H1 (cell line): ENCODE measurements around the gene GAST. TPM values are rescaled to one million over a fixed set of nuclear protein-coding genes. Genes with fewer than 3 reads are reported as not detected.

ENCODE experiments used
- CTCF ChIA-PET: fragments of 300-600 bp; sonication (Branson Sonifier 250); formaldehyde crosslinking; loops from one replicate; lab custom pipeline; 2021; ENCODE audit not compliant: partially characterized antibody; lab: Charles Lee
- POLR2A ChIA-PET: fragments of 300-600 bp; sonication (Branson Sonifier 250); formaldehyde crosslinking; loops from one replicate; lab custom pipeline; 2021; ENCODE audit warnings: inconsistent platforms; ENCODE audit not compliant: partially characterized antibody; lab: Charles Lee
- DNase-seq, 2 experiments: peaks; one replicate each; pipeline versions ENCODE4 v3.0.0 to v3.0.0-alpha.2; 2010 to 2022; ENCODE audit warnings: low spot score in 2 of 2, low read depth in 1 of 2, mixed read lengths in 1 of 2
- FAIRE-seq: peaks from 2 replicates; lab custom pipeline; 2011; peaks lifted over from hg19 to GRCh38; lab: Jason Lieb, UNC
- H2AFZ ChIP-seq: 2 replicates; pipeline ENCODE4 v1.8.1; 2012; ENCODE audit warnings: low read length, inconsistent platforms
- H2AK5ac ChIP-seq: 2 replicates; pipeline ENCODE4 v1.6.1; 2013; ENCODE audit warnings: low read depth, low read length
- H2BK120ac ChIP-seq: replicated peaks from 2 replicates; pipeline ENCODE3; 2013; ENCODE audit warnings: low read depth, low read length, inconsistent platforms
- H2BK12ac ChIP-seq: 2 replicates; pipeline ENCODE4 v1.6.1; 2013; ENCODE audit warnings: low read depth, low read length
- H2BK15ac ChIP-seq: 2 replicates; pipeline ENCODE4 v1.6.1; 2013; ENCODE audit warnings: low read length
- H2BK20ac ChIP-seq: 2 replicates; pipeline ENCODE4 v1.6.1; 2013; ENCODE audit warnings: low read length
- H2BK5ac ChIP-seq: 2 replicates; pipeline ENCODE4 v1.6.1; 2013; ENCODE audit warnings: low read depth, low read length
- H3K14ac ChIP-seq: 2 replicates; pipeline ENCODE4 v1.6.1; 2013; ENCODE audit warnings: inconsistent platforms; ENCODE audit not compliant: insufficient read length
- H3K18ac ChIP-seq: 2 replicates; pipeline ENCODE4 v1.6.1; 2013; ENCODE audit warnings: low read length; ENCODE audit errors: extremely low read depth
- H3K23ac ChIP-seq: 2 replicates; pipeline ENCODE4 v1.6.1; 2013; ENCODE audit warnings: inconsistent platforms; ENCODE audit not compliant: insufficient read length
- H3K23me2 ChIP-seq: 2 replicates; pipeline ENCODE4 v1.6.1; 2013; ENCODE audit warnings: low read depth, low read length
- H3K27ac ChIP-seq: 2 replicates; pipeline ENCODE4 v1.6.1; 2011; ENCODE audit warnings: low read depth, low read length, inconsistent platforms
- H3K27me3 ChIP-seq, 4 experiments: replicated peaks in 1 of 4; 1 replicate in 1 of 4; 2 replicates in 3 of 4; pipeline versions ENCODE4 v1.6.1 to v1.8.1; 2011 to 2013; ENCODE audit warnings: low read length in 3 of 4, mild to moderate bottlenecking in 3 of 4, inconsistent platforms in 2 of 4, mixed read lengths in 2 of 4, moderate library complexity in 1 of 4; ENCODE audit not compliant: control insufficient read depth in 3 of 4, insufficient read depth in 3 of 4; ENCODE audit errors: extremely low read depth in 1 of 4
- H3K36me3 ChIP-seq, 4 experiments: 2 replicates each; pipeline versions ENCODE4 v1.6.1 to v1.8.1; 2011 to 2013; ENCODE audit warnings: mild to moderate bottlenecking in 4 of 4, low read length in 3 of 4, moderate library complexity in 2 of 4, control low read depth in 1 of 4, inconsistent platforms in 1 of 4; ENCODE audit not compliant: insufficient read depth in 4 of 4, control insufficient read depth in 2 of 4
- H3K4ac ChIP-seq: replicated peaks from 2 replicates; pipeline ENCODE3; 2013; ENCODE audit warnings: low read length, low read depth, mixed read lengths, inconsistent platforms; ENCODE audit not compliant: insufficient read length
- H3K4me1 ChIP-seq, 4 experiments: replicated peaks in 1 of 4; 1 replicate in 1 of 4; 2 replicates in 3 of 4; pipeline versions ENCODE4 v1.6.1 to v1.8.1; 2011 to 2013; ENCODE audit warnings: low read length in 3 of 4, inconsistent platforms in 2 of 4, mixed read lengths in 1 of 4; ENCODE audit not compliant: insufficient read depth in 4 of 4, control insufficient read depth in 3 of 4
- H3K4me2 ChIP-seq, 2 experiments: 2 replicates each; pipeline versions ENCODE4 v1.6.1 to v1.8.1; 2011 to 2013; ENCODE audit warnings: low read depth in 2 of 2, low read length in 2 of 2, control low read depth in 1 of 2, inconsistent platforms in 1 of 2, mild to moderate bottlenecking in 1 of 2; ENCODE audit not compliant: insufficient read depth in 1 of 2
- H3K4me3 ChIP-seq, 4 experiments: fragments of 200-600, 300-600 bp in 1 of 4; sonication (generic), shearing (Covaris generic), sonication (Bioruptor Twin) in 1 of 4; 2 replicates each; pipeline versions ENCODE4 v1.5.1 to v1.8.1; 2011 to 2016; ENCODE audit warnings: low read length in 4 of 4, low read depth in 3 of 4, control low read depth in 2 of 4, inconsistent platforms in 2 of 4, mild to moderate bottlenecking in 2 of 4, mixed read lengths in 1 of 4, moderate library complexity in 1 of 4; ENCODE audit not compliant: insufficient read depth in 2 of 4; ENCODE audit errors: extremely low read depth in 1 of 4
- H3K56ac ChIP-seq: replicated peaks from 2 replicates; pipeline ENCODE3; 2013; ENCODE audit warnings: low read depth, mild to moderate bottlenecking, mixed read lengths, low read length, inconsistent platforms; ENCODE audit not compliant: insufficient read length
- H3K79me1 ChIP-seq: 2 replicates; pipeline ENCODE4 v1.6.1; 2013; ENCODE audit warnings: low read depth, low read length, control low read depth
- H3K79me2 ChIP-seq, 2 experiments: 2 replicates each; pipeline versions ENCODE4 v1.6.1 to v1.8.1; 2012 to 2013; ENCODE audit warnings: low read length in 2 of 2, mild to moderate bottlenecking in 2 of 2, inconsistent platforms in 1 of 2; ENCODE audit not compliant: insufficient read depth in 2 of 2, control insufficient read depth in 1 of 2
- H3K9ac ChIP-seq, 4 experiments: replicated peaks in 1 of 4; 1 replicate in 1 of 4; 2 replicates in 3 of 4; pipeline versions ENCODE4 v1.6.1 to v1.8.1; 2011 to 2013; ENCODE audit warnings: low read depth in 3 of 4, low read length in 3 of 4, control low read depth in 2 of 4, mild to moderate bottlenecking in 2 of 4, moderate library complexity in 2 of 4, inconsistent platforms in 1 of 4; ENCODE audit errors: extremely low read depth in 1 of 4
- H3K9me3 ChIP-seq, 2 experiments: 2 replicates each; pipeline versions ENCODE4 v1.6.1 to v1.8.1; 2012 to 2013; ENCODE audit warnings: mild to moderate bottlenecking in 2 of 2, moderate library complexity in 2 of 2, control low read depth in 1 of 2, inconsistent platforms in 1 of 2, low read depth in 1 of 2, low read length in 1 of 2, mixed read lengths in 1 of 2; ENCODE audit not compliant: insufficient read depth in 2 of 2
- H4K20me1 ChIP-seq, 2 experiments: replicated peaks in 1 of 2; 2 replicates each; pipeline versions ENCODE3 to v1.8.1; 2011 to 2013; ENCODE audit warnings: inconsistent platforms in 2 of 2, low read length in 2 of 2, mild to moderate bottlenecking in 1 of 2; ENCODE audit not compliant: insufficient read depth in 2 of 2, control insufficient read depth in 1 of 2
- H4K5ac ChIP-seq: 2 replicates; pipeline ENCODE4 v1.6.1; 2013; ENCODE audit warnings: low read length, low read depth, mixed read lengths, inconsistent platforms; ENCODE audit not compliant: insufficient read length
- H4K8ac ChIP-seq: 2 replicates; pipeline ENCODE4 v1.8.0; 2013; ENCODE audit warnings: mild to moderate bottlenecking, moderate library complexity, low read length, inconsistent platforms; ENCODE audit not compliant: insufficient read depth; ENCODE audit errors: extremely low read depth
- H4K91ac ChIP-seq: replicated peaks from 2 replicates; pipeline ENCODE3; 2013; ENCODE audit warnings: low read length, mixed read lengths, inconsistent platforms; ENCODE audit not compliant: insufficient read length
- ATF2 ChIP-seq: IDR thresholded peaks from 2 replicates; pipeline ENCODE4 v1.6.1; 2012; ENCODE audit warnings: low read length, inconsistent platforms
- KDM1A ChIP-seq: fragments of 200-600, 300-600 bp; sonication (generic); IDR thresholded peaks from 2 replicates; pipeline ENCODE4 v1.7.1; 2016; ENCODE audit warnings: mild to moderate bottlenecking, low read length, borderline replicate concordance
- RNF2 ChIP-seq: fragments of 200-900, 300-1000 bp; sonication (generic); IDR thresholded peaks from 2 replicates; pipeline ENCODE4 v1.7.1; 2016; ENCODE audit warnings: borderline replicate concordance, low read depth, mild to moderate bottlenecking, antibody characterized with exemption, low read length; ENCODE audit not compliant: poor library complexity, severe bottlenecking; ENCODE audit errors: missing control alignments
- SIX5 ChIP-seq: IDR thresholded peaks from 2 replicates; pipeline ENCODE4 v1.6.1; 2011; ENCODE audit warnings: mild to moderate bottlenecking, low read depth, low read length
- ZNF274 ChIP-seq: IDR thresholded peaks from 2 replicates; pipeline ENCODE4 v1.7.0; 2012; ENCODE audit warnings: low read length, borderline replicate concordance; ENCODE audit errors: extremely low read depth
- WGBS, 2 experiments: shearing (Covaris generic) in 1 of 2; methylation state at CpG; one replicate each; pipeline versions ENCODE4 v1.1.6 to v1.1.7; 2013 to 2015; ENCODE audit warnings: low lambda C conversion rate in 2 of 2, mixed read lengths in 2 of 2, inconsistent platforms in 1 of 2, low coverage in 1 of 2, missing lambda C conversion rate in 1 of 2; ENCODE audit not compliant: insufficient replicate concordance in 2 of 2, insufficient coverage in 1 of 2, insufficient read length in 1 of 2; ENCODE audit errors: extremely low coverage in 1 of 2, missing lambda C conversion rate in 1 of 2; 5-methylcytosine and 5-hydroxymethylcytosine counted together
- polyA plus RNA-seq, 7 experiments: library from polyadenylated mRNA; depleted of rRNA in 3 of 7; stranded (reverse) in 5 of 7; unstranded in 2 of 7; fragments of >200 nt in 5 of 7; fragments of 200-250 nt in 2 of 7; gene quantifications; 1 replicate in 5 of 7; 2 replicates in 1 of 7; 4 replicates in 1 of 7; pipeline versions ENCODE4 v1.2.1 to v1.2.3, GENCODE V29; 2011 to 2013; ENCODE audit warnings: missing spikeins in 2 of 7, mixed read lengths in 2 of 7
- total RNA-seq: library from RNA; stranded (reverse); fragmentation: NEBNext Ultra II Directional; extraction: Animal tissue kit (Norgen Biotek cat#: 25700); gene quantifications from 2 replicates; pipeline ENCODE4 v1.2.1, GENCODE V29; 2021

Gene GAST
- total and polyA plus RNA-seq, 2 of the 8 experiments (the other 6 are each of a cell fraction or from before 2014, with no cell fraction given), result not detected

DNA sequence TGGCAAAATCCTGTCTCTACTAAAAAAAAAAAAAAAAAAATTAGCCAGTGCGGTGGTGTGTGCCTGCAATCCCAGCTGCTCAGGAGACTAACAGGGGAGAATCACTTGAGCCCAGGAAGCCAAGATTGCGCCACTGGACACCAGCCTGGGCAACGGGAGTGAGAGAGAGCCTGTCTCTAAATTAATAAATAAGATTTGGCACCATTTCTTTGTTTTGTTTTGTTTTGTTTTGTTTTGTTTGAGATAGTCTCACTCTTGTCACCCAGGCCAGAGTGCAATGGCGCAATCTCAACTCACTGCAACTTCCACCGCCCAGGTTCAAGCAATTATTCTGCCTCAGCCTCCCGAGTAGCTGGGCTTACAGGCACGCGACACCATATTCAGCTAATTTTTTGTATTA is 9.4 kb upstream of the GAST start:
- no peak overlapping the region for H3K4me3 ChIP-seq
- no peak overlapping the region for H4K5ac ChIP-seq
- H2BK5ac ChIP-seq, result no peak overlapping the region
- H3K27me3 ChIP-seq, result peaks cover 3 to 38% (median 29%) of the 10 kb centered on the region in 4 experiments
- H2AFZ ChIP-seq, result no peak overlapping the region
- no peak overlapping the region for H2BK20ac ChIP-seq
- ChIA-PET CTCF (interaction anchor here (1.0 to 2.4 kb wide), 3 partner anchors 8 to 13 kb away, joined by 3 to 6 read pairs (median 3); no protein-coding TSS in a partner anchor), POLR2A (interaction anchor here (1.5 to 22.1 kb wide), 4 partner anchors 11 to 83 kb away, joined by 3 to 378 read pairs (median 4); partner anchors contain the start of genes EIF1 and JUP)
- WGBS, 2 experiments, result 93% methylated on average over 8 of the region's 8 CpGs; no CpG with 5 or more reads in 1 of the 2 experiments
- no peak overlapping the region for H3K4me2 ChIP-seq
- H4K91ac ChIP-seq, result no peak overlapping the region
- H3K79me2 ChIP-seq, result no peaks in the 10 kb centered on the region
- H3K14ac ChIP-seq, result no peak overlapping the region
- no peak overlapping the region for H2BK15ac ChIP-seq
- H3K4me1 ChIP-seq, result peaks cover 6 to 18% (median 10%) of the 10 kb centered on the region in 4 experiments
- H4K20me1 ChIP-seq, result peaks cover 2% of the 10 kb centered on the region in 2 experiments
- no peaks in the 10 kb centered on the region; the same call in 1 of the 2 replicates for H3K23me2 ChIP-seq
- TF ChIP-seq SIX5, result no peak
- no peak for TF ChIP-seq KDM1A
- no peak for TF ChIP-seq RNF2
- TF ChIP-seq ZNF274, result no peak
- TF ChIP-seq ATF2, result no peak
- TF ChIP-seq, all 59 proteins: peak for 0
- no peak overlapping the region for H3K27ac ChIP-seq
- H3K23ac ChIP-seq, result no peak overlapping the region
- H3K4ac ChIP-seq, result no peak overlapping the region
- no peak overlapping the region for H3K9ac ChIP-seq
- no peak overlapping the region for H2BK120ac ChIP-seq
- H2BK12ac ChIP-seq, result no peak overlapping the region
- H3K36me3 ChIP-seq, result no peaks in the 10 kb centered on the region
- H3K18ac ChIP-seq, result no peak overlapping the region
- H2AK5ac ChIP-seq, result no peak overlapping the region
- no peak for FAIRE-seq
- H4K8ac ChIP-seq, result no peak overlapping the region
- peaks cover 0 to under 1% of the 10 kb centered on the region in 2 experiments; a peak in 1 of 4 replicates for H3K9me3 ChIP-seq
- H3K56ac ChIP-seq, result no peak overlapping the region
- H3K79me1 ChIP-seq, result no peaks in the 10 kb centered on the region
- DNase-seq, result no peak
